HG02852 (cell line): ENCODE data around the gene SPATA19.
A peak's percentile ranks its signal among the peaks of the same experiment; 100 is the strongest.

Experiments used
- ATAC-seq: cut with Tn5 transposase; IDR thresholded peaks from one replicate; pipeline ENCODE4 v1.9.1; 2021; ENCODE audit warnings: mild to moderate bottlenecking, moderate library complexity; ENCODE audit not compliant: unreplicated experiment

SPATA19 gene

DNA sequence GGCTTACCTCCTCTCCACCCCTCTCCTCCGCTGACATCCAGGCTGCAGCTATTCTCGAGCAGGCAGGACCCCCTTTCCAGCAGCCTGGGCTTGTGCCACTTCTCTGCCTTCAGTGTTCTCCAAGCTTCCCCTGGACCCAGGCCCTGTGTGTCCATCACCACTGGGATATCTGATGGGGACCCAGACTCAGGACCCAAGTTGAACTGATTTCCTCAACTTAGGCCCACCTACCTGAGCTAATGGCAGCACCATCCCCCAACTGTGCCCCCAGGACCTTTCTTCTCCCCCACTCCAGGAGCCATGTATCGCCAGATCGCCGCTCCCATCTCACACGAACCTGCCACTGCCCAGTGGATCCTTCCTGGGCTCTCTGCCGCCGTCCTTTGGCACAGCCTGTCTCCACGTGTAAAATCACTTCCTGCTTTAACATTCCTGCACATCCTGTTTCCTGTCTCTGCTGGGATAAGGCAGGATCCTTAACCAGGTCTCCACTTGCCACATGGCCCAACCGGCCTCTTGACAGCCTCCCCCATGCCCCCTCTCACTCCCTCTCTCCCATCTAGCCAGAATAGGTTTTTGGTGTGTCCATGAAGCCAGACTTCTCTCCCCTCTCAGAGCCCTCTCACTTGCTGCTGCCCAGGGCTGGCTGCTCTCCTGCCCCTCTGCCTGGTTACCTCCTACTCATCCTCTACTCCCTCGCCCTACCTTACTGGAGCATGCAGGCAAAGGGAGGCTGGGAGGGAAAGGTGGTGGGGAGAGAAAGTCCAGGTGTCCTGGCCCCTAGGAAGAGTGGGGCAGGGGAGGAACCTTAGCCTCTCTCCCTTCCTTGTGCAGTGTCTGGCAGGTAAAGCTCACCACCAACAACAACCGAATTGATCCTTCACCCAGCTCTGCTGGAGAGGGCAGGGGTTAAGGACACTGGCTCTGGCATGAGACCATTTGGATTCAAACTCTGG, 9.4 kb downstream of the SPATA19 start:
- no peak for ATAC-seq

DNA sequence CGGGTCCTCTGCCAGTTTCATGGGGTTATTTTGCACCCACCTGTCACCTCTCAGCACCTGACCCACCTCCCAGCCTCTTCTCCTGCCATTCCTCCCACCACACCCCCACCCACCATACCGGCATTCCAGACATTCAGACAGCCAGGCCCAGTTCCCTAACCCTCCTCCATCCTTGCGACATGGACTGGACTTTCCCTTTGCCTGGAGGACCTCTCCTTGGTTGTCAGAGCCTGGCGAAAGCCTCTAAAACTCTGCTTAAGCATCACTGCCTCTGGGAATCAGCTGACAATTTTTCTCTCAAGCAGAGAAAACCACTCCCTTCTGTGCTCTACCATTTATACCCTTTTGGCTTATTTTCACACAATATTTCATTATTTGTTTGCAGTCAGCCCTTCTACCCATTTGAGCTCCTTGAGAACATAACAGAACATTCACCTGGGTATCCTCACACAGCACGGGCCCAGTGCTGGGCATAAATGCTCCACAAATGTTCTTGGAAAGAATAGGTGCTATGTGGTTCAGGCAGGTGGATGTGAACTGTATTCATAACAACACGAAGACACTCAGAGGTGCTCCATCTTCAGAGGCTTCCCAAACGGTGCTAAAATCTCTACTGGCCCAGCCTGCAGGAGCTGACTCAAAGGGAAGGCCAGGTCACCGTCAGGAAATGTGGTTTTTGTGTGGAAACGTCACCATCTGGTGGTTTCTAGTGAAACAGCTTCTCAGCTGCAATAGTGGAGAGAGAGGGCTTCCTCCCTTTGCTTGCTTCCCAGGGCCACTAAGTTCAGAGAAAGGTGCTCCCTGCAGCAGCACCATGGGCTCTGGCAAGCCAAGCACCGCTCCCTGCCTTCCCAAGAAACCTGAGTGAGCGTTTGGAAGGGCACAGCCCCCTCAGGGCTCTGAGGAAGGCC, 10.4 kb downstream of the SPATA19 start:
- ATAC-seq: peak; percentile 95

DNA sequence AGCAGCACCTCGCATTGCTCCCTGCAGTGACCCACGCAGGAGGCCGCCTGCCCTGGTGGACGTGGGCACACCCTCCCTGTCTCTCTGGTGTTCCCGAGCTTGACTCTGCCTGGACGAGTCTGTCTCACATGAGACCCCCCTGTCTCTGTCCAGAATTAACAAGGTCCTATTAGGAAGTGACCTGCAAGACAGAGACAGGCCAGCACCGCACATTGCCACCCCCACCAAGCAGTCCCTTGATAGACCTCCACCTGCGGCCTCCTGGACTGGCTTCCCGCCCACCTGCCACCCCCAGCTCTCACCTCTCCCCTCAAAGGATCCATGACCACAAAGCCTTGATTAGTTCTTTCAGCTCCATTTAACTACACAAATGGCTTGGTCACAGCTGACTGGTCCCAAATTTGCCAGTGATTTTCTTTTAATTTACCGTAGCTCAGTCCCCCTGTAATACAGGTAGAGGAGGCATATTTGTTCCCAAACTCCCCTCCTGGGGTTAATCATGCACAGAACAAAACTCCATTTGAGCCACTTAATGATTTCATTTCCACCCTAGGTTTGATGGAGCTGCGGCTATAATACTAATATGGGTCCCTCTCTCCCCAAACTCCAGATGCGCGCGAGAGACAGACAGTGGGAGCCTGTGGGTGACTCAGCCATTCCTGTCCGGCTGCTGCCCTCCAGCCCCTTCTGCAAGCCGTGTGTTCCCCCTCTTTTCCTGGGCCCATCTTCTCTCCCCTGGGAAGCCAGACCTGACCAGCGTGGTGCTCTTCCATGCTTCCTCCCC, 11.2 kb downstream of the SPATA19 start:
- no peak for ATAC-seq

DNA sequence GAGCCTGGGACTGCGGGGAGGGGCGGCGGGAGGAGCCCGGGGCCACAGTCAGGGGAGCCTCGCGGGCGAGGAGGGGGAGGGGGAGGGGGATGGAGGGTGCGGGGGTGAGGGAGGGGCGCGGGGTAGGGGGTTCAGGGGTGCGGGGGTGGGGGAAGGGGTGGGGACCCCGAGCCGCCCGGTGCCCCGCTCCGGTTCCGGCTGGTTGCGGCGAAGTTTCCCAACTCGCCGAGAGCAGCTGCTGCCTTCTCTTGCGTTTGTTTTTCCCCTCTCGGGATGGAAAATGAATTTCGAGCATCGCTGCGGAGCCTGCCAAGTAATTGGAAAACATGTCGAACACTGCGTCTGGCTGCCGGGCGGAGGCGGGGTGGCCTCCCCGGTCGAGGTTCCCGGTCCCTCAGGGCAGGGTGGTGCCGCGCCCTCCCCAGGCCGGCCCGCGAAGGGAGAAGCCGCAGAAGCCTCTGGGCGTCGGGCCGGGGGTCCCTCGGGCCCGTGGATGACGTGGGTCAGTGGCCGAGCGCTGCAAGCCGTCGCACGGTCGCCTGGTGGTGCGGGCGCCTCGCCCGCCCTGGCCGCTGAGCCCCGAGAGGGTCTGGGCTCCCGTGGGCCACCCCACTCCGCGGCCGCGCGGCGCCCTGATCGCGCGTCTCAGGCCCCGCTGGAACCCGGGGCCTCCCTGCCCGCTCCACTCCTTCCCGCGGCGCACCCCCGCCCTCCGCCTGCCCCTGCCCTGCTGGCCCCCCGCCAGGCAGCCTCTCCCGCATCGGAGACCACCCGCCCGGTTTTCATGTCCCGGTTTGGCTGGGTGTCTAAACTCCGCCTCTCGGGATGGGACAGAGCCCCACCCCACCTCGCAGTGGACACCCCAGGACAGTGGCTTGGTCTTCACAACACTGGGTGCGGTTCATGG, 12.1 kb downstream of the SPATA19 start:
- no peak for ATAC-seq

DNA sequence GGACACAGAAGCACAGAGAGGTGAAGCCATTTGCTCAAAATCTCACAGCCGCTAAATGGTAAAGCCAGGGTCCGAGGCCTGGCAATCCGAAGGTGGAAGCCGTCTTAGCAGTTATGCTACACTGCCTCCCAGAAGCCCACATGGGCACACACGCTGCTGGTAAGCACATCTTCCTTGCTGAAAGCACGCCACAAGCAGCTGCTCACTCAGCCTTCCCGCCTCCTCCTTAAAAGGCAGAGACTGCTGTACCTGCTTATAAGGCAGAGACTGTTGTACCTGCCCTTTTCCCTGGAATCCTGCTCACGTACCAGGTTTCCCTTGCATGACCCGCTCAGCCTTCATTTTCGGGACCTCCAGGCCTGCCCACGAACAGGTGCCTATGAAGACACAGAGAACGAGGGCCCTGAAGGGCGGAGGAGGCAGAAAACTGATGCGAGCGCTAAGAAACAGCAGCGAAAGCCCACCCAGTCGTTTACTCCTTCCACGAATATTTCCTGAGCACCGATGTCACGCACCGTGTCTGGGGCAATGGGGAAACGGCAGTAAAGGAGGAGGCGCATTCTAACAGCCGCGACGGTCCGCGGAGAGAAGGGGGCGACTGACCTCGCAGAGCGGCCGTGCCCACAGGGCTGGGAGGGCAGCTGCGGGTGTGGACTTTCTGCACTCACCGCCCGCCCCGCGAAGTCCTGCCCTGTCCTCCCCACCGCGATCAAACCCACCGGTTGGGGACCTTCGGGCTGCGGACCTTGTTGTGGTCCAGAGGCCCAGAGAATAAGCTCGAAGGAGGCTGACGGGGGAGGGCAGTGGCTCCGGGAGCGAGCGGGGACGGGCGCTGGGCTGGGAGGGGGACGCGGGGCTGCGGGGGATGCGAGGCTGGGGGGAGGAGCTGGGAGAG, 13.0 kb downstream of the SPATA19 start:
- ATAC-seq: no peak

DNA sequence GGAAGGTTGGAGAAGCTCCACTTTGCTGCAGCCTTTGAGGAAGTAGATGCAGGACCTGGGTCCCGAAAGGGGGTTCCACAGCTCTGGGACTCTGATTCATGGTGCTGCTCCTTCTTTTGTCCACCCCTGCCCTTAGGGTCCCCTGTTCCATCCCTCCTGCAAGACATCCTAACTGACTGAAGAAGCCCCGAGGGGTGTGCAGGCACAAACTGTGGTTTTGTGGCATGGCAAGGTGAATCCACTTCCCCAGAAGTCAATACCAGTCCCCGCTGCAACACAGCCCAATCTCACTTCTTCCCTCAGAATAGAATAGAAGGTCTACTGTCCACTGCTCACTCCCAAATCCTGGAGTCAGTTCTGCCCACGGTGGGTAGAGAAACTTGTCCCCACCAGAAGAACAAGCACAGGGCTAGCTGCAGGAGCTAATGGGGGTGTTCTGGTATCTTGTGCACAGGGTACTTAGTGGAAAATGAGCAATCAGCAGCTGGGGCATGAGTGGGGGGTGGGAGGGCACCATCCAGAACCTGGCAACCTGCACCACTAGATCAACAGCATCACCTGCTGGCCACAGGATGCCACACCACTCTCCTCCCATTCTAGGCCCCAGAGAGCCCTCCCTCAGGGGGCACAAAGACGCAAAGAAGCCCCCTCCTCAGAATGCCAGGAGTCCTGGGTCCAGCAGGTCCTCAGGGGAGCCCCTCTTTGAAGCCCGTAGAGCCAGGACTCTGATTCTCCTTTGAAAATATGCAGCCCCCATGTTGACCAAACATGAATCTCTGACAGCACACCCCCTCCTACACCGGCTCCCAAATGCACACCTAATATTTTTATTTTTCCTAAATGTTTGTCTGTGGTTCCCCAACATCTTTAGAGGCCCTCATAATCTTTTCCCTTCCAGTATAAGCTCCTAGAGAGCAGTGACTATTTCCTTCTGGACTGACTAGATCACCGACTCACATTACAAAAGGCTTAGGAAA, 14.1 kb downstream of the SPATA19 start:
- no peak for ATAC-seq

DNA sequence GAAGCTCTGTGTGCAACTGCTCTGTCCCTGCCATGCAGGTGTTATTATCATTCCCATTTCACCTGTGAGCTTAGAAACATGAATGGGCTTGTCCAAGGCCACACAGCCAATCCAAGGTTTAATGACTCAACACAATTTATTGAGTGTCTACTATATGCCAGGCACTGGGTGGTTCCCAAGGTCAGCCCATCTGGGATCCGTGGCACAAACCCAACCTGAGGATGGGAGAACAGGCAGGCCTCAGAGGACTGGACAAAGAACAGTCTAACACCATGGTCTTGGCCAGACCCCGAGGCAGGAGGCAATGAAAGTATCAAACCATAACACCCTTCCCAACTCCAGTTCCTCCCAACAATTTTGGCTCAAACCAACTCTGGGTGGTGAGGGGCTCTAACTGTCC, 15.7 kb downstream of the SPATA19 start:
- ATAC-seq: no peak

DNA sequence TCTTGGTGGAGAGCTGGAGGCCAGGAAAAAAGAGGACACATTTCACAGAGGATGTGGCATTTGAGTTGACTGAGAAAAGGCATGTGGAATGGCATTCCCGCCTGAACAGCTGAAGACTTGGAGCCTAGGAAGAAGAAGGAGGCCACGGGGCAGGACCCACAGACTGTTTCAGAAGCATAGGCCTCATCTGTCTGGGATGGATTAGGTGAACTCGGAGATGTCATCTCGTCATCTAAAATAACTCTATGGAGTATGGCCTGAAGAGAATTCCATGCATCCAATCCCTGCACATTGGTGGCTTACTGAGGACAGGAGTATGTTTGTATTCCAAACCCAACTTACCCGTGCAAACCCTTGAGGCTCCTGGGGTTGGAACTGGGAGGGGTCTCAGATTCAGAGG, 16.4 kb downstream of the SPATA19 start:
- no peak for ATAC-seq

DNA sequence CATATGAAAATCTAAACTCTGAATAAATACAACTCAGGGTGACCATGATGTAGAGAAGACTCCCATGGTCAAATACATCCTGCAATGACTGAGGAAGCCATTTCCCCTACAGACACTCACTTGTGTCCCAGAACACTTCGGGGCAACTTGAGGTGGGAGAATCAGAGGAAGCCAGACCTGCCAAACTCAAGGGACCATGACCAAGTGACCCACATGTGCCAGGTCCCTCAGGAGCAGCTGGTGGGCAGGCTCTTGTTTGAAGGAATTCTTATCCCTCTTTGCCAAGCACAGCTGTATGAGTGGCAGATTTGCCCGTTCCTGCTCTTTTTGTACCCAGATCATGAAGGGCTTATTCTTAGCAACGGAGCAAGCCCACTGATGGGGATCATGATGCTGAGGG, 17.8 kb downstream of the SPATA19 start:
- ATAC-seq: no peak

DNA sequence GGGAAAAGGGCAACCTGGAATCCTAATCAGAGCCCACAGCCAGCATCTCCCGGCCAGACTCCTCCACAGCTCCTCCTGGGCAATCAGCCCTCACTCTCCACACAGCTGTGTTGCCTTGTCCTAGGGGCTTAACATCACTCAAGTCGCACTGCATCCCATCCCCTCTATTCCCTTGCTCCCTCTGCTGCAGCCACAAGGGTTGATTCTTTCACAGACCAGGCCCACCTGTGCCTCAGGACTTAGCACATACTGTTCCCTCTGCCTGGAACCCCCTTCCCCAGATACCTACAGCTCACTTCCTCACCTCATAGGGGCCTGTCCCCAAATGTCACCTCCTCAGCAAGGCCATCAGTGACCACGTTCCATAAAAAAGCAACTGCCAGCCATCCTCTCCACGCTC, 18.4 kb downstream of the SPATA19 start:
- ATAC-seq: no peak

DNA sequence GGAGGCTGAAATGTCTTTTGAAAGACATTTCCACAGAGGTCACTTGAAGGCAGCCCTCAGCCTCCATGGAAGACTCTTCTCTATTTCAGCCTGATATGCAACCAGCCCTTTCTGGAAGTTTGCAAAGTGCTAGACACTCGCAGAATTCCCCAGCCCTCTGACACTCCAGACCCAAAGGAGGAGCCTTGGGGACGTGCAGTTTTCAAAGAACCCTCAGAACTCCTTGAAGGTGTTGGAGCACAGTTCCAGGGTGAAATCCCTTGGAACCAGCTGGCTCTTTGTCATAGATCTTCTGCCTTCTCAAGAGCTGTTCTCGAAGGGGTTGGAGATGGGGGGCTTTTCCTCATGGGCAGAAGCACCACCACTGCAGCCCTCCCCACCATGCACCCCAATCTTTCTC, 19.6 kb downstream of the SPATA19 start:
- ATAC-seq: no peak

DNA sequence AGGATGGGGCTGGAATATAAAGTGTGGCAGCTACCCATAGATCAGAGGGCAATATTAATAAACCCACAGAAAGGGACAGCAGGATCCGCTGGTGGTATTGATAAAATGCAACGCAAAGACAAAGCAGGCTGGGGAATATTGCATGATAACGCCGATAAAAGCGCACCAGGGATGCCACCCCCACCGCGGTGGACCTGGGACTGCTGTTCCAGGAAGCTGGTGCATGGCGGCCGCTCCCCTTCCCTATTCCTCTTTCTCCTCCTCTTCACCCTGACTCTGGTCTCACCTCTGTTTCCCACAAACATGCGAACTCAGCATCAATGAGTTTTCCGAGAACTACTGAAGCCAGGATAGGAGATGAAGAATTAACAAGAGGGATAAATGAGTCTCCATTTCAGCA, 20.2 kb downstream of the SPATA19 start:
- no peak for ATAC-seq

DNA sequence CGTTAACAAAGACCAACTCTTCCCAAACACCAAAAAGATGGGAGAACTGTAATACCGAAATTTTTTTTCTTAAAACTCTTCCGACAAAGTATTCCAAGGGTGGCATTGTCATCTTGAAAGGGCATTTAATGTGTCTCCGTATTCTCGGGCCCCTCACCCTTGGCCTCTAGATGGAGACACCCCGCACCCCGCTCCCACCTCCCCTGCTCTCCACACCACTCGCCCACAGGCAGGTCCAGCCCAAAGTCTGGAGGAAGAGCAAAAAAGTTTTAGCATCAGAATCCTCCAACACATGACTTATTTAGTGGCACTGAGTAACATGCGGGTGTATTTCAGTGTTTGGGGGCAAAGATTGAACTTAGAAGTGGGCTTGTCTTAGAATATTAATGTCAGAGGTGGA, 20.7 kb downstream of the SPATA19 start:
- no peak for ATAC-seq

DNA sequence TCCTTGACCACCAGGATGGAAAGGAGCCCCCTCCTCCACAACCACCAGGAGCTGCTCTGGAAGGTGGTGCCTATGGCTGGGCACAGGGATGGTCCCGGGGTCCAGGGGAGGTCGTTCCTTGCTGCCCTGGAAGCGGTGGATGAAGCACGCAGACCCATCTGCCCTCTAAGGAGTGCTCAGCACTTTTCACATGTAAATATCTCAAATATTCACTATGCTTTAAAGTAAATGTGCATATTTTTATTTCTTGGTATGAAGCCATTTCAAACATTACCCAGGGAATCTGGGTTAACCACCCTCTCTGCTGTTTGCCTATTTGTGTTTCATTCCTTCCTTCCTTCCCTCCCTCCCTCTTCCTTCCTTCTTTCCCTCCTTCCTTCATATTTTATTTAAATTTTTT, 21.7 kb downstream of the SPATA19 start:
- ATAC-seq: no peak

DNA sequence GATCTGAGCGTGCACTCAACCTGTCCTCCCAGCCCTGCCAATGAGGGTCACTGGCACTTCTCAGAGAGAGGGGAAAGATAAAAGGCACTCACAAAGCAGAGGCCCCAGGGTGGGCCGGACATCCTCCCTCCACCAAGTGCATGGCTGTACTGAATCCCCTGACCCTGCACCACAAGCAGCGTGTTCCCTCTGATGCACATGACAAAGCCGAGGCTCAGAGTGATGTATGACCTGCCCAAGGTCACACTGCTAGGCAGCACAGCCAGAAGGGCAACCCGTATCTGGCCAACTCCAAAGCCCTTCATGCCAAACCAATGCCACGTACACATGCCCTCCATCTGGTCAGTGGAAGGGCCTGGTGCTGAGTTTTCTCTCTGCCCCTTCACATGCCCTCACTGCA, 22.1 kb downstream of the SPATA19 start:
- no peak for ATAC-seq

DNA sequence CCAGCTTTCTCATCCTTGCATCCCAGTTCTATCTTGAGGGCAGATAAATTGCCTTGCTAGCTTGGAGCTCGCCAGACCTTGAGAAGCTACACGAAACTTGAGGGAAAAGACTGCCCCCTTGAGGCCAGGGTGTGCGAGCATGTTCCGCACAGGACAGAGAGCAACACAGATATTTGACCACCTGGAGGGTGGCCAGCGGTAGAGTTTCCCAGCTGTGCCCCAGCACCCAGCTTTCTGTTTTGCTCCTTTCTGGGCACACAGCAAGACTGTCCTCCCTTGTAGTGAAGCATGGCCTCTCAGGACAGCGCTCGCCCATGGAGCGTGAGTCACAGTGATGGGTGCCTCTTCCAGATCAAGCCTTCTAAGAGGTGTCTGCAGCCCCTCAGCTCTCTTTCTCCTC, 23.5 kb downstream of the SPATA19 start:
- peak; percentile 69 for ATAC-seq

DNA sequence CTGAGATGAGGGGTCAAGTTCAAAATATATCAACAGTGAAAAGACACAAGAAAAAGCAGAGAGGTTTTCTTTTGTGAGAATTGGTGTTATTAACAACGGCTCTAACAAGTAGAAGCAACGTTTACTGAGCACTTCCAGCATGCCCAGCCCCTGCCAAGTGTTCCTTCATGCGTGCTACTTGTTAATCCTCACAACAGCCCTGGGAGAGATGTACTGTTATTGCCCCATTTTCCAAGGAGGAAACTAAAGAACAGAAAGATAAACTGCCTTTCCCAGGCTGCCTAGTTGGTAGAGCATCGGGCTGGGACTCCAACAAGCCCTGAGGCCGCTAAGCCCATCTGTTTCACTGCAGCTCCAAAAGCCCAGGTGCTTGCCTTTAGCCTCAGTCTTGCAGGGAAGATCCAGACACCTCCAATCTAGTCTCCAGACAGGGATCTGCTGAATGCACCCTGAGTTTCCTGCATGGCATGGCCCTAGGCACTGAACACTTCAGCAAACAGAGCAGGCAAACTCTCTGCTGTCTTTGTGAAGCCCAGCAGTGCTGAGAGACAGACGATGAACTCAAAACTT, 25.5 kb downstream of the SPATA19 start:
- no peak for ATAC-seq
